Fibroblast of skin of right biceps (primary cell): ENCODE data around the gene PPM1J.
"Not testable (repeated sequence)": the region's sequence is repeated elsewhere in the genome, so short reads cannot be mapped to it uniquely, and the experiment has no call there.

ENCODE experiments used
- DNase-seq: peaks from one replicate; pipeline ENCODE4 v3.0.0-alpha.2; 2013

PPM1J gene

GRCh38 chr1:112715264-112716053, at the start of gene PPM1J:
PPM1J (minus strand) TSS chr1:112715332; CDS start chr1:112715301, 31 bp downstream.
- DNase-seq: peak; percentile 91

- DNase-seq: peak; percentile 28
Observed at GRCh38 chr1:112762541-112763500, 47.7 kb upstream of the PPM1J start.

GRCh38 chr1:112761714-112762480, 46.8 kb upstream of the PPM1J start:
- no peak for DNase-seq

GRCh38 chr1:112759228-112759627, 44.1 kb upstream of the PPM1J start:
- DNase-seq: no peak

- no peak for DNase-seq
Observed at GRCh38 chr1:112754116-112754628, 39.0 kb upstream of the PPM1J start.

- no peak for DNase-seq
Observed at GRCh38 chr1:112748396-112748795, 33.3 kb upstream of the PPM1J start.

- peak; percentile 53 for DNase-seq
Observed at GRCh38 chr1:112744009-112744578, 29.0 kb upstream of the PPM1J start.

- peak; percentile 25 for DNase-seq
Observed at GRCh38 chr1:112743174-112744008, 28.3 kb upstream of the PPM1J start.

- DNase-seq: no peak
Observed at GRCh38 chr1:112737573-112737972, 22.4 kb upstream of the PPM1J start.

- DNase-seq: peak; percentile 90
Observed at GRCh38 chr1:112735752-112736151, 20.6 kb upstream of the PPM1J start.

GRCh38 chr1:112731451-112731850, 16.3 kb upstream of the PPM1J start:
- no peak for DNase-seq

GRCh38 chr1:112729909-112730308, 14.8 kb upstream of the PPM1J start:
- no peak for DNase-seq

- DNase-seq: not testable (repeated sequence)
Observed at GRCh38 chr1:112729011-112729410, 13.9 kb upstream of the PPM1J start.

GRCh38 chr1:112728306-112728971, 13.3 kb upstream of the PPM1J start:
- DNase-seq: not testable (repeated sequence)

- no peak for DNase-seq
Observed at GRCh38 chr1:112727716-112728115, 12.6 kb upstream of the PPM1J start.

- DNase-seq: not testable (repeated sequence)
Observed at GRCh38 chr1:112724240-112724639, 9.1 kb upstream of the PPM1J start.

- DNase-seq: peak; percentile 40
Observed at GRCh38 chr1:112723511-112723839, 8.3 kb upstream of the PPM1J start.

GRCh38 chr1:112722601-112723510, 7.7 kb upstream of the PPM1J start:
- peak; percentile 64 for DNase-seq

- DNase-seq: no peak
Observed at GRCh38 chr1:112721966-112722524, 6.9 kb upstream of the PPM1J start.
